ENCODE measurements around the gene CKAP2L. TPM values are rescaled to one million over a fixed set of nuclear protein-coding genes. Genes with fewer than 3 reads are reported as not detected.

Gene CKAP2L
- total RNA-seq, 1 experiment from 2014 or later = 42.5 TPM

GRCh38 chr2:112758711-112759110 is 5.7 kb downstream of the CKAP2L start:
- BruUV-seq (replicated peaks) = no TSS peak
- H3K27ac Mint-ChIP-seq (ENCODE audit: unreplicated experiment) = peak overlapping the region; percentile 50
- CTCF ChIA-PET = interaction anchor here (0.5 kb wide), 1 partner anchor 45 kb away, joined by 4 read pairs; no protein-coding TSS in a partner anchor
- DNase-seq = no peak
- H3K9me3 Mint-ChIP-seq (ENCODE audit: low read depth, unreplicated experiment) = no peaks in the 10 kb centered on the region
- peaks cover 46% of the 10 kb centered on the region for H3K4me1 Mint-ChIP-seq (ENCODE audit: low read depth, unreplicated experiment)
- H3K27me3 Mint-ChIP-seq (ENCODE audit: unreplicated experiment) = no peaks in the 10 kb centered on the region
- intact Hi-C loops (cut with micrococcal nuclease; ENCODE audit: unreplicated experiment) = no loop called here
- H3K4me3 Mint-ChIP-seq (ENCODE audit: low read depth, unreplicated experiment) = no peak overlapping the region
- peaks cover 44% of the 10 kb centered on the region for H3K36me3 Mint-ChIP-seq (ENCODE audit: insufficient read depth, unreplicated experiment)
- TF ChIP-seq, protein P1, sequence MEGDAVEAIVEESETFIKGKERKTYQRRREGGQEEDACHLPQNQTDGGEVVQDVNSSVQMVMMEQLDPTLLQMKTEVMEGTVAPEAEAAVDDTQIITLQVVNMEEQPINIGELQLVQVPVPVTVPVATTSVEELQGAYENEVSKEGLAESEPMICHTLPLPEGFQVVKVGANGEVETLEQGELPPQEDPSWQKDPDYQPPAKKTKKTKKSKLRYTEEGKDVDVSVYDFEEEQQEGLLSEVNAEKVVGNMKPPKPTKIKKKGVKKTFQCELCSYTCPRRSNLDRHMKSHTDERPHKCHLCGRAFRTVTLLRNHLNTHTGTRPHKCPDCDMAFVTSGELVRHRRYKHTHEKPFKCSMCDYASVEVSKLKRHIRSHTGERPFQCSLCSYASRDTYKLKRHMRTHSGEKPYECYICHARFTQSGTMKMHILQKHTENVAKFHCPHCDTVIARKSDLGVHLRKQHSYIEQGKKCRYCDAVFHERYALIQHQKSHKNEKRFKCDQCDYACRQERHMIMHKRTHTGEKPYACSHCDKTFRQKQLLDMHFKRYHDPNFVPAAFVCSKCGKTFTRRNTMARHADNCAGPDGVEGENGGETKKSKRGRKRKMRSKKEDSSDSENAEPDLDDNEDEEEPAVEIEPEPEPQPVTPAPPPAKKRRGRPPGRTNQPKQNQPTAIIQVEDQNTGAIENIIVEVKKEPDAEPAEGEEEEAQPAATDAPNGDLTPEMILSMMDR (IDR thresholded peaks at IDR 0.05; ENCODE audit: unreplicated experiment) = no peak

- peaks cover 49% of the 10 kb centered on the region for H3K36me3 Mint-ChIP-seq (ENCODE audit: insufficient read depth, unreplicated experiment)
- H3K4me3 Mint-ChIP-seq (ENCODE audit: low read depth, unreplicated experiment) = no peak overlapping the region
- no peak for DNase-seq
- CTCF ChIA-PET = no interaction called here
- no peaks in the 10 kb centered on the region for H3K27me3 Mint-ChIP-seq (ENCODE audit: unreplicated experiment)
- intact Hi-C loops (cut with micrococcal nuclease; ENCODE audit: unreplicated experiment) = no loop called here
- no TSS peak for BruUV-seq (replicated peaks)
- TF ChIP-seq, protein P1 (IDR thresholded peaks at IDR 0.05; ENCODE audit: unreplicated experiment) = no peak
- H3K4me1 Mint-ChIP-seq (ENCODE audit: low read depth, unreplicated experiment) = peaks cover 43% of the 10 kb centered on the region
- H3K27ac Mint-ChIP-seq (ENCODE audit: unreplicated experiment) = no peak overlapping the region
- H3K9me3 Mint-ChIP-seq (ENCODE audit: low read depth, unreplicated experiment) = no peaks in the 10 kb centered on the region
Observed at GRCh38 chr2:112757265-112757664, 7.1 kb downstream of the CKAP2L start.

- H3K4me3 Mint-ChIP-seq (ENCODE audit: low read depth, unreplicated experiment) = no peak overlapping the region
- H3K27ac Mint-ChIP-seq (ENCODE audit: unreplicated experiment) = no peak overlapping the region
- no peak for DNase-seq
- H3K36me3 Mint-ChIP-seq (ENCODE audit: insufficient read depth, unreplicated experiment) = peaks cover 39% of the 10 kb centered on the region
- CTCF ChIA-PET = no interaction called here
- BruUV-seq (replicated peaks) = TSS peak; percentile 3
- intact Hi-C loops (cut with micrococcal nuclease; ENCODE audit: unreplicated experiment) = no loop called here
- H3K9me3 Mint-ChIP-seq (ENCODE audit: low read depth, unreplicated experiment) = no peaks in the 10 kb centered on the region
- TF ChIP-seq, protein P1 (IDR thresholded peaks at IDR 0.05; ENCODE audit: unreplicated experiment) = no peak
- peaks cover 43% of the 10 kb centered on the region for H3K4me1 Mint-ChIP-seq (ENCODE audit: low read depth, unreplicated experiment)
- no peaks in the 10 kb centered on the region for H3K27me3 Mint-ChIP-seq (ENCODE audit: unreplicated experiment)
Observed at GRCh38 chr2:112756207-112756606, 8.2 kb downstream of the CKAP2L start.

DNA sequence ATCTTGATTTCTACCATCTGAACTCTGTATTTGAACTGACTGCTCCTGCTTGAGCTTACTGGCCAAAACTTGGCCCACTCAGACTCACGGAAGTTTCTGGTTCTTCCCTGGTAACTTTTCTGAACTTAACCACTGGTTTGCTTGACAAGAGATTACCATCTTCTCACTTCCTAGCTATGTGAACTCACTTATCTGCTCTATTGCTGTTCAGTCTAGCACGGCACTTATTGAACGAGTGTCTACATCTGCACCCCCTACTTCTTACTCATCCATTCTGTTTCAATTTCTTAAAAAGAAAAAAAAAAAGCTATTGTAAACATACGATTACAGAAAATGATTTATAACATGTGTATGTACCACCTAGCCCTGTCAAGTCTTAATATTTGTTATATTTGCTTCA is 9.0 kb downstream of the CKAP2L start:
- Mint-ChIP-seq H3K36me3 (ENCODE audit: insufficient read depth, unreplicated experiment) (peaks cover 40% of the 10 kb centered on the region), H3K4me3 (ENCODE audit: low read depth, unreplicated experiment) (no peak overlapping the region), H3K9me3 (ENCODE audit: low read depth, unreplicated experiment) (no peaks in the 10 kb centered on the region), H3K27ac (ENCODE audit: unreplicated experiment) (no peak overlapping the region), H3K27me3 (ENCODE audit: unreplicated experiment) (no peaks in the 10 kb centered on the region), H3K4me1 (ENCODE audit: low read depth, unreplicated experiment) (peaks cover 50% of the 10 kb centered on the region)
- no peak for DNase-seq
- CTCF ChIA-PET = interaction anchor here (0.5 to 1.6 kb wide), 2 partner anchors 18 to 80 kb away, joined by 3 to 5 read pairs; no protein-coding TSS in a partner anchor
- TF ChIP-seq, protein P1 (IDR thresholded peaks at IDR 0.05; ENCODE audit: unreplicated experiment) = no peak
- intact Hi-C loops (cut with micrococcal nuclease; ENCODE audit: unreplicated experiment) = no loop called here
- no TSS peak for BruUV-seq (replicated peaks)
